NCI-H2171 (cell line): Measurements from ENCODE around the gene SFT2D3.

Experiments used
- DNase-seq: peaks from one replicate; lab custom pipeline; 2025; lab: John Stamatoyannopoulos, UW

SFT2D3 gene, protein sequence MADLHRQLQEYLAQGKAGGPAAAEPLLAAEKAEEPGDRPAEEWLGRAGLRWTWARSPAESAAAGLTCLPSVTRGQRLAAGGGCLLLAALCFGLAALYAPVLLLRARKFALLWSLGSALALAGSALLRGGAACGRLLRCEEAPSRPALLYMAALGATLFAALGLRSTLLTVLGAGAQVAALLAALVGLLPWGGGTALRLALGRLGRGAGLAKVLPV

DNA sequence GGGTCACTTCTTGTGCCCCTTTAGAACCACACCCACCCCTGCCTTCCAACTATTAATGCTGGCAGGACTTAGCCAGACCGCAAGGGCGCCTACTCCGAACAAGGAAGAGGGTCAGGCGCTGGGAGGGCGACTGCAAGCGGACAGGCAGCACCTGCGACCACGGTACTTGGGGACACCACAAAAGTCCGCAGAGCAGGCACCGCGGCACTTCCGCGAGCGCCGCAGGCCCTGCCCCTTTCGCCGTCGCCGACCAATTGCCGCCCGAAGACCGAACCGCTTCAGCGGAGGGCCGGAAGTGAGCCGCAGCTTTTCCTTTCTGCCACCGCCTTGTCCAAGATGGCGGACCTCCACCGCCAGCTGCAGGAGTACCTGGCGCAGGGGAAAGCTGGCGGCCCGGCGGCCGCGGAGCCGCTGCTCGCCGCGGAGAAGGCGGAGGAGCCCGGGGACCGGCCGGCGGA lies at the start of gene SFT2D3:
Gene SFT2D3 (plus strand): TSS at position 305 of the 458 bp plus-strand sequence. CDS start 32 bp downstream, at position 337.
- DNase-seq, result peak; percentile 82

DNA sequence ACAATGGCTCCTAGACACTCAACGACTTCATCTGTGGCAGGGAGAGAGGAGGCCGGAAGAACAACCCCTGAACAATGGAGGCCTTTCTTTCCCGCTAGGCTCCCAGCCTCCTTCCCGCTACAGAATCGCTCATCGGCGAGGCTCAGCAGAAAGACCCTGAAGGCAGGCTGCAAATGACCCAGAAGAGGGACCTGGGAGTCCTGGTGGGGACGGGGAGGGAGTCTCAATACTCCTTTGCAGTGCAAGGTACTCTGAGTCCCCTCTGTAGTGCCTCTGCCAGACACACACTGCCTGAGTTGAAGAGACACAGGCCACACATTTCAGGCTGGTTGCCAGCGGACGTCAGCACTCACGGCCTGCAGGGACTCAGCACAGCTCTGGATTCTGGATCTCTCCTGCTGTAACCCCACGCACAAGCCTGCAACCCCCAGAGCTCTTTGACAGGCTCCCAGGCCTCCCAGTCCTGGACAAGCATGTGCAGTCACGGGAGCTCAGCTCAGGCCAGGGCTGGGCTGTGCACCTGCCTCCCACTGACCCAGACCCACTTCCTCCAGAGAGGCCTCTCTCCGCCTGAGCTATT lies 49.2 kb upstream of the SFT2D3 start:
- DNase-seq, result no peak

DNA sequence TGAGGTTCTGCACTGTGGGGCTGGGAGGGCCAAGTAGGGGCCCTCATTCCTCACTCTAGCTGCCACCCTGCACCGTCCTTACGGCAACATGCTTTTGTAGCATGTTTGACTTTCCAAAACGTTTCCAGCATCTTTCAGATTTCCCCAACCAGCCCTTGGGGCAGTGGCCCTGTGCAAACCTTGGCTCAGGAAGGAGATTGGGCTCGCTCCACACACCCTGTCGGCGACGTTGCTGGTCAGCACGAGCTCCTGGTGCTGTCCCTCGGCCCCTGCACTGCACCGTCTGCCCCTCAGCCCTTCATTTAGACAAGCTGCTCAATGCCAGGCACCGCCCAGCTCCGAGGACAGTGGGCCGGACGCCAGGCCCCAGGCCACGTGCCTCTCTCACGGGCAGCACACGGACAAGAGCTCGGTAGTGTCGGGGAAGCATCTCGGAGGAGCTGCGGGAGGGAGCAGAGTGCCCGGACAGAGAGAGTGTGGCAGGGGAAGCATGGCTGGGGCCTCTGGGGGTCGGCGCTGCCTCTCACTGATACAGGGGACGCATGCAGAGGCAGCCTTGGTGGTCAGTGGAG lies 48.4 kb upstream of the SFT2D3 start:
- no peak for DNase-seq

DNA sequence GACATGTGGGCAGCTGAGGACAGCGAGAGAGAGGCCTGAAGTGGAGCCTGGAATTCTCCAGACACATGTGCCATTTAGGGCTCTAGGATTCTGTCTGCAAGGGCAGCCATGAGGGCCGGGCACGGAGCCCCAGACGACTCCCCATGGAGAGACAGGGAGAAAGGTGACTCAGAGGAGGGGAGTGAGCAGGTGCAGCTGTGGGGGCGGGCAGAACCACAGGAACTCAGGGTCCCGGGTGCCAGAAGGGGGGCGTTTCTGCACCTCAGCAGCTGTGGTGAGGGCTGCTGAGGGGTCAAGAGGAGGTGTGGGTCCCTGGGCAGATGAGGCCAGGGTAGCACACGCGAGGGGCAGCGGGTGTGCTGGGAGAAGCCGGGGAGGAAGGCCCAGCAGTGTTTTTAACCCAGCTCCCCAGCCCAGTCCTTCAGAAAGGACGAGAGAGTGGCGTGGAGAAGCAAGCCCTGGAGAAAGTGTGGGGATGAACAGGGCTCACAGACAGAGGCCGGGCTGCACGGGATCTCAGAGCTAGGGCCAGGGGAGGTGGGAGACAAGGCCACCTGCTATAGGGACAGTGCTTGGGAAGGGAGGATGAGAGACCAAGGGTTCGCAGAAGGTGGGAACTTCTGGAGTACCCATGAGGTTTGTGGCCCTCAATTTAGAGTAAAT lies 47.7 kb upstream of the SFT2D3 start:
- DNase-seq, result no peak

DNA sequence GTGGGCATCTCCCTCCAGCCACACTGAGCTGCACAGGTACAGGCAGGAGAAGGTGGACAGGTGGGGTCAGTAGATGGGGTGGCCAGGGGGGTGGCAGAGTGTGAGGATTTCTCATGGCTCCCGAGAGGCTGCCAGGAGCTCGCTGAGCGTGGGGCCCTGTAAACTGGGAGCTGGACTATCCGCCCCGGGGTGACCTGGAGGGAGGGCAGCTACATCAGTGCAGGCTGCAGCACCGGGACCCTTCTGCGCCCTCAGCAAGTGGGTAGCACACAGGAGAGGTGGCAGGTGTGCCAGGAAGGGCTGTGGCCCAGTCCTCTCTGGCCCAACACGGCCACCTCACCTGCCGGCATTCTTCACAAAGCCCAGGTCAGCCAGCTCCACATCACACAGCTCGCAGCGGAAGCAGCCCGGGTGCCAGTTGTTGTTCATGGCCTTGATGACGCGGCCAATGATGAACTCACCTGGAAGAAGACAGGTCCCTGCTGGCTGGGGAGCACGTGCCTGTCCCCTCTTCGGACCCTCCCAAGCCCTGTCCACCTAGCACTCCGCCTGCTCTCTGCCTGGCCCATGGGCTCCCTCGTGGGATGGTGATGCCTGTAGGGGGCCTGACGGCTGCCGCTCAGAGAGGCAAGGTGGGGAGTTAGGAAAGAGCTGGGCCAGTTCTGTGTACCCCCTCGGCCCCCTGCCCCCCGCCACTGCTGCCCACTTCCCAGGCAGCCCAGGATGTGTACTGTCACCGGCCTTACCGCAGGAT lies 47.0 kb upstream of the SFT2D3 start:
- DNase-seq, result no peak

DNA sequence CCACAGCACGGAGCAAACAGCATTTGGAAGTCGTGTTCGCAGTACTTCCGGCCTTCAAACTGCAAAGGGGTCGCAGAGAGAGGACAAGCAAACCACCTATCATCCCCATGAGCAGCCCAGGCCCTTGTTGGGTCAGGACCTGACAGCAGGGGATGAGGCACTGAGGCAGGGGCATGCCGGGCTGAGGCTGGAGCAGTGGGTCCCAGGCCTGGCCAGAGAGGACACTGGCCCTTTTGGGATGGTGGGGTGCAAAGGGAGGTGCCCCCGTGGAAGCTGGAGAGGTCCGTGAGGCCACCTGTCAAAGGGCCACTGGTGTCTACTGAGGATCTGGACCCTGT lies 46.5 kb upstream of the SFT2D3 start:
- no peak for DNase-seq

DNA sequence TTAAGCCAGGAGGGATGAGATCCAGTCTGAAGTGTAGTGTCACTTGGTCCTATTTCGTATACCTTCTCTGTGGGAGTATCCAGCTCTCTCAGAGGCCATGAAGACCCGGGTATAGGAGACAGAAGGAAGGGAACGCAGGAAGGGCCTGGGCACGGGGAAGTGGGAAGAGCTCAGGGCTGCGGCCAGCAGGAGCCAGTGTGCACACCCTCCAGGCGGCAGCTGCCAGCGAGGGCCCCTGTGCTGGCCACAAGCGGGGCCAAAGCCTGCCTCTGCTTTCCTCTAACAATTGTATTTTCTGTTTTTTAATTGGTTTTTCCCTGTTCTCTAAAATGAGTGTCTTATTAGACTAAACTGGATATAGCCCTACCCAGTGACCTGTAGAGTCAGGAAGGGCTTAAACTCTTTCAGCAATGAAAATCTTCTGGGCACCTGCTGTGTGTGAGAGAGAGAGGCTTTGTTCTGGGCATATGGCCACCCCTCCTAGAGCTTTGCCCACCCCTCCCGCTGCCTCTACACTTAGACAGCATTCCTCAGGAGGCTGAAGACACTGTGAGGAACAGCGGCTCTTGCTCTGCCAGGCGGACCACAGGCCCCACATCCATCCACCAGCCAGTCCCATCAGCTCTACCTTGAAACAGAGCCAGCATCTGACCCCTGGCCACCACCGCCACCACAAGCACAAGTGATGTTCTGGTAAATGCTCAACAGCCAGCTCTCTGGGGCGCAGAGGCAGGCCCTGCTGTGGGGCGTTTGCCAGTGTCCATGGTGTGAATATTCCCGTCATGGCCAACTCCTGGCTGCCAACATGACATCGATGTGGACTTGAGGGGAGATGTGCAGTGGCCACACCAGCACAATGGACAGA lies 45.9 kb upstream of the SFT2D3 start:
- no peak for DNase-seq

DNA sequence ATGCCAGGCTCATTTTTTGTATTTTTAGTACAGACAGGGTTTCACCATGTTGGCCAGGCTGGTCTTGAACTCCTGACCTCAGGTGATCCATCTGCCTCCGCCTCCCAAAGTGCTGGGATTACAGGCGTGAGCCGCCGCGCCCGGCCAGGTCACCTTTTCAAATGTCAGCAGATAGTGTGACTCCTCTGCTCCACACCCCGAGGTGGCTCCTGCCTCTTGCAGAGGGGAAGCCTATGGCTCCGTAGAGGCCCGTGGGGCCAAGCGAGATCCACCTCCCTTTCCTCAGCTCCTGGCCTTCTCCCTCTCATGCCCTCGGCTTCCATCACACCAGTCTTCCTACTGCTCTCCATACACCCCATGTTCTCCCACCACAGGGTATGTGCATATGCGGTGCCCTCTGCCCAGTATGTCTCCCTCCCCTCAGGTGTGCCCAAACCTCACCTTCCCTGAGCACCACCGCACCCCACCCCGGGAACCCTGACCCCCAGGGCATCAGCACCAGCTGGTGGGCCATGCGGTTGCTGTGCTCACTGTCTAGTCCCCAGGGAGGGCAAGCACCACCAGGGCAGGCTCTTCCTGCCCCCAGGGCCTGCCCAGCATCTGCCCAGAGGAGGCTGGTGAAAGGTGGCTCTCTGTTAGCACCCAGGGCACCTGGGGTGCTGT lies 44.6 kb upstream of the SFT2D3 start:
- DNase-seq, result no peak

DNA sequence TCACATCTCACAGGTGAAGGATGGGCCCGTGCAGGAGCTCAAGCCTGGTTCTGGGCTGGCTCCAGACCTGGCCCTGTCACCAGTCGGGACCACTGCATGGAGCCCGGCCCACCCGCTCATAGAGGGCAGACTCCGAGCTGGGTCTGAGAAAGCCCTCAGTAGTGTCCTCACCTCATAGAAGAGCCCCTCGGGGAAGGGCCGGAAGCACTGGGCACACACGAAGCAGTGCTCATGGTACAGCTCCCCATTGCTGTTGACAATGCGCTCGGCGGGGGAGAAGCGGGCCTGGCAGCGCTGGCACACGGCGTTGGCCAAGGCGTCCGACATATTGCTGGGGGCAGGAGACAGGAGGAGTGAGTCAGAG lies 44.1 kb upstream of the SFT2D3 start:
- DNase-seq, result no peak

DNA sequence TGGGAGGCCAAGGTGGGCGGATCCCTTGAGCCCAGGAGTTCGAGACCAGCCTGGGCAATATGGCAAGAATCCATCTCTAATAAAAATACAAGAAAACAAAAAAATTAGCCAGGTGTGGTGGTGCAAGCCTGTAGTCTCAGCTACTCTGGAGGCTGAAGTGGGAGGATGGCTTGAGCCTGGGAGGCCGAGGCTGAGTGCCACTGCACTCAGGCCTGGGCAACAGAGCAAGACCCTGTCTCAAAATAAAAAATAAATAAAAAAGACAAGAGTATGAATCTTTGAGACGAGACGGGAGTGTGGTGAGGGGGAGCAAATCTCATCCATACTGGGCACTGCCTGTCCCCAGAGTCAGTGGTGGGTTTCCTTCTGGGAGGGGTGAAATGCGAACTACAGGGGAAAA lies 43.2 kb upstream of the SFT2D3 start:
- DNase-seq, result no peak

DNA sequence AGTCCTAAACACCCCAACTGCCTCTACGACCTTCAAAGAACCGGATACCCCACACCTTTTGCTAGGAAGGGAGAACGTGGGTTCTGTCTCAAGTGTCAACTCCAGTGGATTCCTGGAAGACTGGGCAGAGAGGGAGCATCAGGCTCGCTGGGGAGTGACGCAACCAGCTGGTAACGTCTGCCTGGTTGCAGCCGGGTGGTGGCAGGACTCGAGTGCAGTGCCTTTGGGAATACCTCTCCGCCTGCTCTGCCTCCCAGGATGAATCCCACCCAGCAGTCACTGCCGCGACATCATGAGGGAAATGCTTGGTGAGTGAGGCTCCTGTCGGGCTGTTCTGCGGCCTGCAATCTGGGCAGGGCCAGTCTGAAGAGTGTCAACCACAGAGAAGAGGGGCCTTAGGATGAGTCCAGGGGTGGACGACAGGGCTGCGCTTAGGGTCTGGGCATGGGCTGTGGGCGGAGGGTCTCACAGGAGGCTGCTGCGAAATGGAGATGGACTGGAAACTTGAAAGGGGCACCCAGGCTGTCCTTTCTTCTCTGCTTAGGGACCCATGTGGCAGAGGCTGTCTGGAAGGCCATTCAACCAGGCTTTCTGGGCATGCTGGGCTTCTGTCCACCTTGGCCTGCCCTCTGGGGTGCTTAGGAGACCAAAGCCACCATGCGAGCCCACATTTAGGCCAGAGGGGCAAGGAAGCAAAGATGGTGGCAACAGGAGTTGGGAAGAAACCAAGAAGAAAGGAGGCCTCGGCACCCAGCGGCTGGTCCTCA lies 42.5 kb upstream of the SFT2D3 start:
- DNase-seq, result peak; percentile 42

DNA sequence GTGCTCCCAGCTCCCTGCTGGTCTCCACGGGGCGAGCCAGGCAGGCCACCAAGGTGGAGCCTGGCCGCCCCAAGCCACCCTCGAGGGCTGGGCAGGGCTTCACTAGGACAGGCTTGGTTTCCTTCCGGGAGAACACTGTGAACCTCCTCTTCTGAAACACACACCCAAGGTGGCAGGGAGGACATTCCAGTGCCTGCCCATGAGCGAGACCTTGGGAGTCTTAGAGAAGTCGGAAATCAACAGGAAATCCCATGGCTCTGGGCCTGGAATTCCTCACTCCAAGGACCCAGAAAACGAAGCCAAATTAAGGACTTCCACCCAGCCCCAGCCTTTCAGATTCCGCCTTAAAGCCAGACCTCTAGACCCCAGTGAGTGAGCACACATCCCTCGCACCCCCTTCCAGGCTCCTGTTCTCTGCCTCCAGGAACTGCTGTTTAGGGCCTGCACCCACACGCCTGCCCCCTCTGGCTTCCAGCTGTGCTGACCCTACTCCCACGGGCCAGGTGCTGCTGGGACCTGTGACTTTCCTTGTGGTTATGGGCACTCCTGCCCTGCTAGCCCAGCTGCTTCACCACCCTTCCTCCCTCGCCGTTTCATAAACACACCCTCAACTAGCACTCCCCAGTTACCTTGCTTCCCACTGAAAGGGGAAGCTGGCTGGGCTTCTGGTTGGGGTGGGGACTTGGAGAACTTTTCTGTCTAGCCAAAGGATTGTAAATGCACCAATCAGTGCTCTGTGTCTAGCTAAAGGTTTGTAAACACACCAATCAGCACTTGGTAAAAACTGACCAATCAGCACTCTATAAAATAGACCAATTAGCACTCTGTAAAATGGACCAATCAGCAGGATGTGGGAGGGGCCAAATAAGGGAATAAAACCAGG lies 41.6 kb upstream of the SFT2D3 start:
- DNase-seq, result no peak

DNA sequence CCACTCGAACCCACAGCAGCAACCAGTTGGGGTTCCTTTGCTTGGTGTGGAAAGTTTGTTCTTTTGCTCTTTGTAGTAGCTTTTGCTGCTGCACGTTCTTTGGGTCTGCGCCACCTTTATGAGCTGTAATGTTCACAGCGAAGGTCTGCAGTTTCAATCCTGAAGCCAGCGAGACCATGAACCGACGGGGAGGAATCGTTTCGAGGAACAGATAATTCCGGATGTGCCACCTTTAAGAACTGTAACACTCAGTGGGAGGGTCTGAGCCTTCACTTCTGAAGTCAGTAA lies 41.1 kb upstream of the SFT2D3 start:
- DNase-seq, result no peak

DNA sequence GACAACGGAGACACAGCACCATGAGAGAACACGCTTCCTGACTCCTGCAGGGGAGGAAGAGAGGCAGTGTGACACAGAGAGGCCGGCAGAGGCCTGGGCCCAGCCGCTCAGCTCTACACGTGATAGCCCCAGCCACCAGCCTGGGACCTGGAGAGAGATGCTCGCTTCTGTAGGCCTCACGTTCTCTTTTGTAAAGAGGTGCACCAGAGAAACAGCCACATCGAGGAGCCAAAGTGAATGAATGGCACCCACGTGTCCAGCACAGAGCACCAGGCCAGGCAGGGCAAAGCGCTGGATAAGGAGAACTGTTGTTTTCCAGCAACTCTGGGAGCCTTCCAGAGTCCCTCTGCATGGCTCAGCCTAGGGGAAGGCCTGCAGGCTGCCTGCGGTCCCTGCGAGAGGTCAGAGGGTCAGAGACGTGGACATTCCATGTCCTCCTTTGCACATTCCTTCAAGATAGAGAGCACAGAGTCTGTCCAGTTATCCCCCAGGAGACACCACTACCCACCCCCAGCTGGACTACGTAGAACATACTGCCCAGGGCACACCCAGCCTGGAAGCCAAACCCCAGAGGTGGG lies 40.1 kb upstream of the SFT2D3 start:
- no peak for DNase-seq

DNA sequence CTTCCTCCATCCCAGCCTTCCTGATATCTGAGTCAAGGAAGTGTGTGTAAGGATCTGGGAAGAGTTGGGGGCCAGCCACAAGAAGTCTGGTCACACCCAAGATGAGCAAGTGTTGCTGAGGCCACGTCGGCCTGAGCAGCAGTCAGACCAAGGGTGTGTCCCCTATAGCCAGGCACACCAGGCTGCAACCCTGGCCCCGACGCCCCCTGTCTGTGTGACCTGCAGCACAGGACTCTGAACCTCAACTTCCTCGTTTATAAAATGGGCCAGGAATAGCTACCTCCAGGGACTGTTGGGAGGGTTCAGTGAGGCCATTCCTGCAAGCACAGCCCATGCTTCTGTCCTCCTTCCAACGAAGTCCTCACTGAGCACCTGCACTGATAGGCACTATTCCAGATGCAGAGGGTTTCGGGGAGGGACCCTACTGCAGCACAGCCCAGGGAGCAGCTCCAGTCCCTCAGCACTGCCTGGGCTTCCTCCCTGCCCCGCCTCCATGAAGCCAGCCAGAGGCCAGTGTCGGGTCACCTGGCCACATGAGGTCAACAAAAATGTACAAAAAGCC lies 39.3 kb upstream of the SFT2D3 start:
- no peak for DNase-seq

DNA sequence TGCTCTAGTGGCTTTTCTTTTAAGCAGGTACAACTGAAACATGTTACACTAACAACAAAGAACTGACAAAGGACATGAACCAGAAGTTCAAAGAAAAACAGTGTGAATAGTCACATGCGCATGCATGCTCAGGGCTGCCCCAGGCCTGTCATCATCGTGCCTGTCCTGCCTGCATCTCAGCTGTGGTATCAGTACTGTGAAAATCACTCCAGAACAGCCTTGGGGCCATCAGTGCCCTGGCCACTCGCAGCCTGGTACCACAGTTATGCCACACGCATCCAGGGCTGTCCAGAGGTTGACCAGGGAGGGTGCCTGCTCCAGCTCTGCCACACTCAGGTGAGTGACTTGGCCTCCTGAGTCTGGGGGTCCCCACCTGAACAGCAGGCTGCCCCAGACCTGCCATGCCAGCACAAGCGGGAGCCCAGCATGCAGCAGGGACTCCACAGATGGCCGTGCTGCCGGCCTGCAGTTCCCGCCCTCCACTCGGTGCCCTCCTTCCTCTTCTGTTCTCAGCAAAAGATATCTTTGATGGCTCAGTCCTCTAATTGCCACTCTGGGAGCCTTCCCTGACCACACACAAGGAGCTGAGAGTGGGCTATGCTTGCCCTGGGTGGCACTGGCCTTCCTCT lies 38.2 kb upstream of the SFT2D3 start:
- DNase-seq, result no peak

DNA sequence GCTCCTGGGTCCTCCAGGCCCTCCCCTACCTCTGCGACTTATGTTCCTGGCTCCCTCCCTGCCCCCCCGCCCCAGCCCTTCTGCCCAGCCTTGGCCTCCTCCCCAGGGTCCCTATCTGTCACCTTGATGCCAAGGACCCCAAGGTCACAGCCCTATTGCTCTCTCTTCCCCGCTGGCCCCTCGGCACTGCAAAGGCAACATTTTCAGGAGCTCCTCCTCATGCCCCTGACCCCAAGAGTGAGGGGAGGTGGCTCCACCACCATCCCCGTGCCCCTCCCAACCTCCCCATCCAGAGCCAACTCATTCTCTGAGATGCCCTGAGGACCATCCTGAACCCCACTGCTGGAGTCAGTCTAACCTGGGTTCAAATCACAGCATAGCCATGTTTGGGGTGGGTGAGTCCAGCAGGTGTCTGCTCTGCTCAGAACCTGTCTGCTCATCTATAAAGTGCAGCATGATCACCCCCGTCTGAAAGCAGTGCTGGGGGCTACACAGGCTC lies 37.7 kb upstream of the SFT2D3 start:
- DNase-seq, result no peak
